ENCODE results near the gene HLCS. TPM values are rescaled to one million over a fixed set of nuclear protein-coding genes. Genes with fewer than 3 reads are reported as not detected.

HLCS gene
- total RNA-seq, 2 experiments from 2014 or later = 12.5 to 15.5 TPM

- Mint-ChIP-seq H3K4me3 (no peak overlapping the region), H3K36me3 (ENCODE audit: low read depth) (peaks cover 11% of the 10 kb centered on the region), H3K9me3 (no peaks in the 10 kb centered on the region), H3K27ac (no peak overlapping the region), H3K27me3 (no peaks in the 10 kb centered on the region), H3K4me1 (ENCODE audit: low read depth) (no peaks in the 10 kb centered on the region)
- POLR2A ChIA-PET = no interaction called here
- CTCF ChIA-PET = no interaction called here
- DNase-seq = no peak
- intact Hi-C loops (cut with micrococcal nuclease) = no loop called here
- ATAC-seq = no peak
- no peak for TF ChIP-seq CTCF (IDR thresholded peaks at IDR 0.05)
These were observed 34.2 kb downstream of the HLCS start for GRCh38 chr21:36932161-36932816.

- ATAC-seq (no peak), DNase-seq (no peak)
- Mint-ChIP-seq H3K4me3 (no peak overlapping the region), H3K27ac (no peak overlapping the region), H3K9me3 (no peaks in the 10 kb centered on the region), H3K4me1 (ENCODE audit: low read depth) (peaks cover 4% of the 10 kb centered on the region), H3K27me3 (no peaks in the 10 kb centered on the region), H3K36me3 (ENCODE audit: low read depth) (peaks cover 10% of the 10 kb centered on the region)
- TF ChIP-seq CTCF (IDR thresholded peaks at IDR 0.05) = no peak
- ChIA-PET POLR2A (no interaction called here), CTCF (interaction anchor here (0.8 to 3.9 kb wide), 6 partner anchors 14 to 425 kb away, joined by 3 to 19 read pairs (median 8); no protein-coding TSS in a partner anchor)
- intact Hi-C loops (cut with micrococcal nuclease) = loop anchor here (5.0 kb wide), 3 partner anchors 182 to 427 kb away; no protein-coding TSS in a partner anchor
These were observed 36.8 kb downstream of the HLCS start for GRCh38 chr21:36929622-36930021.

- no peak overlapping the region for H3K27ac Mint-ChIP-seq
- CTCF ChIA-PET = interaction anchor here (0.8 to 3.9 kb wide), 7 partner anchors 14 to 425 kb away, joined by 3 to 19 read pairs (median 5); no protein-coding TSS in a partner anchor
- H3K36me3 Mint-ChIP-seq (ENCODE audit: low read depth) = peaks cover 10% of the 10 kb centered on the region
- POLR2A ChIA-PET = no interaction called here
- intact Hi-C loops (cut with micrococcal nuclease) = loop anchor here (5.0 kb wide), 3 partner anchors 182 to 427 kb away; no protein-coding TSS in a partner anchor
- TF ChIP-seq CTCF (IDR thresholded peaks at IDR 0.05) = no peak
- no peaks in the 10 kb centered on the region for H3K9me3 Mint-ChIP-seq
- H3K27me3 Mint-ChIP-seq = no peaks in the 10 kb centered on the region
- peaks cover 8% of the 10 kb centered on the region for H3K4me1 Mint-ChIP-seq (ENCODE audit: low read depth)
- no peak overlapping the region for H3K4me3 Mint-ChIP-seq
- DNase-seq = no peak
- ATAC-seq = no peak
These were observed 37.5 kb downstream of the HLCS start for GRCh38 chr21:36928960-36929359.

GRCh38 chr21:36927719-36928117 is 38.8 kb downstream of the HLCS start:
- DNase-seq (peak; percentile 87), ATAC-seq (peak; percentile 80)
- no peaks in the 10 kb centered on the region for H3K27me3 Mint-ChIP-seq
- intact Hi-C loops (cut with micrococcal nuclease) = loop anchor here (5.0 kb wide), 3 partner anchors 180 to 425 kb away; no protein-coding TSS in a partner anchor
- peaks cover 7% of the 10 kb centered on the region for H3K36me3 Mint-ChIP-seq (ENCODE audit: low read depth)
- no peak overlapping the region for H3K27ac Mint-ChIP-seq
- CTCF ChIA-PET = interaction anchor here (0.6 to 3.9 kb wide), 14 partner anchors 10 to 423 kb away, joined by 3 to 19 read pairs (median 4); no protein-coding TSS in a partner anchor
- H3K9me3 Mint-ChIP-seq = no peaks in the 10 kb centered on the region
- peak; percentile 98 for TF ChIP-seq CTCF (IDR thresholded peaks at IDR 0.05)
- H3K4me1 Mint-ChIP-seq (ENCODE audit: low read depth) = peaks cover 18% of the 10 kb centered on the region
- POLR2A ChIA-PET = no interaction called here
- no peak overlapping the region for H3K4me3 Mint-ChIP-seq

Measured in activated CD8-positive, alpha-beta T cell treated with anti-CD3 and anti-CD28 coated beads for 36 hours (primary cell).